Posterior vena cava (tissue), 2 donors: ENCODE measurements around the gene HYPK. TPM values are rescaled to one million over a fixed set of nuclear protein-coding genes. Genes with fewer than 3 reads are reported as not detected.
"Not testable (repeated sequence)": the region's sequence is repeated elsewhere in the genome, so short reads cannot be mapped to it uniquely, and the experiment has no call there.

Experiments used
- DNase-seq: peaks from one replicate; pipeline ENCODE4 v3.0.0-alpha.2; 2020; ENCODE audit warnings: low spot score
- intact Hi-C, 2 donors: fragments of 100-400 bp; cut with DNase I; formaldehyde crosslinking; loops; one replicate each; pipeline versions ENCODE4 v1.14.1 to v1.14.2; 2022 to 2023
- total RNA-seq, 2 donors: library from RNA; stranded (reverse); fragmentation: NEBNext Ultra II Directional; extraction: Animal tissue kit (Norgen Biotek cat#: 25700); gene quantifications; one replicate each; pipeline ENCODE4 v1.2.1, GENCODE V29; 2021
- donor health status: DM: yes; HTN: yes; CAD: no.
- donor health status: DM: yes; HTN: yes; CAD: no.

Gene HYPK
- total RNA-seq, 2 donors from 2014 or later: 11.3 to 11.9 TPM

GRCh38 chr15:43794269-43795037 is 5.9 kb upstream of the HYPK start:
- intact Hi-C loops: no loop called here
- DNase-seq: no peak

DNA sequence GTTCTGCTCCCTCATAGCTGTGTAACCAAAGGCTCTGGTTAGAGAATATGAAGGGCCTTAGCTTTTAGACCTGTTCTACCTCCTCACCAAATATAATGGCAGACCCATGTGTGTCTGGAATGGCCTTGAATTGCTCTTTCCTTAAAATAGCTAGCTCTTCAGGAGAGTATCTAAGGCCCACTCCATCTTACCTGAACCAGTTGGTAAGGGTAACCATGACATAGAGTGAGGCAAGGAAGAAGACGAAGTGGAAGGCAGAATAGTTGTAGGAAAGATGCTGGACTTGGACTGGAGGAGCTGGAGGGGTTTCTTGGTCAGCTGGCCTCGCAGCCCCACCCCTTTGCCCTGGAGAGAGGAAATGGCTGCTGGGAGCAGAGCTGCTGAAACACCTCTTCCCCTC is 5.2 kb upstream of the HYPK start:
- no peak for DNase-seq
- intact Hi-C loops: no loop called here

DNA sequence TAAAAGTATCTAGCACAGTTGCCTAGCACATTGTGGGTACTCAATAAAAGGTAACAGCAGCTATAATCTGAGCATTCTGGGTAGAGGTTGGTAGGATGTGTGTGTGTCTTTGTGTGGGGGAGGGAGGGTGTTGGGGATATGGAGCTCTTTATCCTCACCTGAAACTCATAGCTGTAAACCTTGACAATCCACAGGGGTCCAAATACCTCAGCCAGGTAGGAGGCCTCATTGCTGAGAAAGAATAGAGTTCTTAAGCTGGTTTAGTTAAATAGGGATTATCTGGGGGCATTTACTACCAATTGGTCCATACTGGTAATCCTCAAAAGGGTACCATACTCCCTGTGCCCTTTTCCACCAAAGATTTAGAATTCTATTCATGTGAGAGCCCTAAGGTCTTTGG is 4.4 kb upstream of the HYPK start:
- DNase-seq: no peak
- intact Hi-C loops: no loop called here

GRCh38 chr15:43796566-43796965 is 3.8 kb upstream of the HYPK start:
- intact Hi-C loops: no loop called here
- DNase-seq: no peak

DNA sequence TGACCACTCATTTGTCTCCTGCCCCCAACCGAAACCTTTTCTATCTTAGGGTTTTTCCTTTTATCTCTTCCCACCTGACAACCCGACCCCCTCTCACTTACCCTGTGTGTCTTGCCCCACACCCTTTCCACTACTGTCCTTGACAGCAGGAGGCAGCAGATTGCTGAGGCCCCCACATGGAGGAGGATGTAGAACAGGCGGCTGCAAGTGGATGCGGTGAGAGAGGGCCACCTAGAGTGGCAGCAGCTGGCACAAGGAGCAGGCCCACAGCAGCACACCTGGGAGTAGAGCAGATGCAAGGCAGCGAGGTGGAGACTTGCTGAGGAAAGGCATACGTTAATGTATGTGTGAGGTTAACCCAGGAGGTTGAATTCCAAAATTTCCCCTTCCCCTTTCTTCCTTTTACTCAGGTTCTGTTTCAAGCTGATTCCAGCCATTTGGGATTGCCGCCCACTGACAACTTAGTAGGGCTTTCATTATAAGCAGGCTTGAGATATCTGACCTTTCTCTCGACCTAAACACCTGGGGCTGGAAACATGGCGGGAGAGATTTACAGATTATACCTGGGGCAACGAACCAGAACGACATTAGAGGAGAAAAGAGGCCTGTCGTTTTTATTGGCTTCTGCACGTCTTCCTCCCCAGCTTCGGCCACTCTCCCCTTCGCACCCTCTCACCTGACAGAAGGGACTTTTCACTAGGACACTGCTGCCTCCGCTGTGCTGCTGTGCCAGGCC is 1.0 kb upstream of the HYPK start:
- intact Hi-C loops: no loop called here

GRCh38 chr15:43799945-43800285 is 484 bp upstream of the HYPK start, which contains the start of gene SERINC4:
SERINC4 (minus strand) TSS chr15:43800220; CDS start chr15:43799986, 234 bp downstream.
- DNase-seq: no peak
- intact Hi-C loops: no loop called here

More for the DNA sequence above, 1.0 kb upstream of the HYPK start:
- no peak for DNase-seq

- DNase-seq, intact Hi-C loops: not testable (repeated sequence)
Observed at GRCh38 chr15:43802676-43803075, 2.3 kb downstream of the HYPK start.

- intact Hi-C loops: loop anchor here in 1 of 2 donors (5.0 kb wide), 1 partner anchor 591 kb away; no protein-coding TSS in a partner anchor
Observed at GRCh38 chr15:43808435-43808950, 8.1 kb downstream of the HYPK start.

DNA sequence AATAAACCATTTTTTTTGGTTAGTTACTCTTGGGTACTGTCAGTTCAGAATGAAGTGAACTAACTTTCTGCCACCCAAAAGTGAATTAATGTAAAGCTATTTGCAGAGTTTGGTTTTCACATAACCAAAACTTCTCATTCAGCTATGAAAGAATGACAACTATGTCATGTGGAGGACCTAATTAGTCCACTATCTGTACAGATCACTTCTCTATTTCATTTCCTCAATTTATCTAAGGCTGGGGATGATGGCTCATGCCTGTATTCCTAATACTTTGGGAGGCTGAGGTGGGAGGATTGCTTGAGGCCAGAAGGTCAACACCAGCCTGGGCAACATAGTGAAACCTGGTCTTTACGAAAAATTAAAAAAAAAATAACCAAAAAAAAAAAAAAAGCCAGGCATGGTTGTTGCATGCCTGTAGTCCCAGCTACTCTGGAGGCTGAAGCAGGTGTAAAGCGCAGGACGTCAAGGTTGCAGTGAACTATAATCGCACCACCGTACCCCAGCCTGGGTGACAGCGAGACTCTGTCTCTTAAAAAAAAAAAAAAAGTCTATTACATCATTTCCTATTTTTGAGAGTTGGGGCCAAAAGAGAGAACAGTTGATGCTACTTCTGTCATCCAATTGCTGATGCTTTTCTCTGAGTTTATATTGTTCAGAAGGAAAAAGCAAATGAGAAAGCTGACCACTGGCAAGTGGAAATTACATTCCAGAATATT is 8.7 kb downstream of the HYPK start:
- intact Hi-C loops: loop anchor here in 1 of 2 donors (5.0 kb wide), 1 partner anchor 592 kb away; no protein-coding TSS in a partner anchor
- DNase-seq: no peak

More at GRCh38 chr15:43808435-43808950, 8.1 kb downstream of the HYPK start:
- no peak for DNase-seq

DNA sequence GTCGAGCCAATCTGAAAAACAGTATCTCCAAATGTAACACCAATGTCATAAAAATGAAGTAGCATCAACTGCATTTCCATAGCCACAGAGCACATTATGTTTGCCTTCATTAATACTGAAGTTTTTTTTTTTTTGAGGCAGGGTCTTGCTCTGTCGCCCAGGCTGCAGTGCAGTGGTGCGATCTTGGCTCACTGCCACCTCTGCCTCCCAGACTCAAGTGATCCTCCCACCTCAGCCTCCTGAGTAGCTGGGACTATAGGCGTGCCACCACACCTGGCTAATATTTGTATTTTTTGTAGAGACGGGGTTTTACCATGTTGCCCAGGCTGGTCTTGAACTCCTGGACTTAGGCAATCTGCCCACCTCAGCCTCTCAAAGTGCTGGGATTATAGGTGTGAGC is 14.7 kb downstream of the HYPK start:
- not testable (repeated sequence) for DNase-seq

DNA sequence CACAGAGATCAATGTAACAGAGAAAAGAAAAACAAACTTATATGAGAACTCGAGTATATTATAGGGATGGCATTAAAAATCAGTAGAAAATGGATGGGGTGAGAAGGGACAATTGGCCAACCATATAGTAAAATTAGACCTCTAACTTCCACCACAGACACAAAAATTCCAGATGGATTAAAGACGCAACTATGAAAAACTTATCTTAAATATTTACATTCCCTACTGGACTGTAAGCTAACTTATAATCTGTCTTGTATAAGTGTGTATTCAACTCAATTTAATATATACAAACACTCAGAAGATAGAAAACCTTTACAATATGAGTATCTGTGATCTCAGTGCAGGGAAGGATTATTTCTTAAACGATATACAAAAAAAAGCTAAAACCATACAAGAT is 21.1 kb downstream of the HYPK start:
- intact Hi-C loops: no loop called here

More for the DNA sequence above, 14.7 kb downstream of the HYPK start:
- intact Hi-C loops: not testable (repeated sequence)

DNA sequence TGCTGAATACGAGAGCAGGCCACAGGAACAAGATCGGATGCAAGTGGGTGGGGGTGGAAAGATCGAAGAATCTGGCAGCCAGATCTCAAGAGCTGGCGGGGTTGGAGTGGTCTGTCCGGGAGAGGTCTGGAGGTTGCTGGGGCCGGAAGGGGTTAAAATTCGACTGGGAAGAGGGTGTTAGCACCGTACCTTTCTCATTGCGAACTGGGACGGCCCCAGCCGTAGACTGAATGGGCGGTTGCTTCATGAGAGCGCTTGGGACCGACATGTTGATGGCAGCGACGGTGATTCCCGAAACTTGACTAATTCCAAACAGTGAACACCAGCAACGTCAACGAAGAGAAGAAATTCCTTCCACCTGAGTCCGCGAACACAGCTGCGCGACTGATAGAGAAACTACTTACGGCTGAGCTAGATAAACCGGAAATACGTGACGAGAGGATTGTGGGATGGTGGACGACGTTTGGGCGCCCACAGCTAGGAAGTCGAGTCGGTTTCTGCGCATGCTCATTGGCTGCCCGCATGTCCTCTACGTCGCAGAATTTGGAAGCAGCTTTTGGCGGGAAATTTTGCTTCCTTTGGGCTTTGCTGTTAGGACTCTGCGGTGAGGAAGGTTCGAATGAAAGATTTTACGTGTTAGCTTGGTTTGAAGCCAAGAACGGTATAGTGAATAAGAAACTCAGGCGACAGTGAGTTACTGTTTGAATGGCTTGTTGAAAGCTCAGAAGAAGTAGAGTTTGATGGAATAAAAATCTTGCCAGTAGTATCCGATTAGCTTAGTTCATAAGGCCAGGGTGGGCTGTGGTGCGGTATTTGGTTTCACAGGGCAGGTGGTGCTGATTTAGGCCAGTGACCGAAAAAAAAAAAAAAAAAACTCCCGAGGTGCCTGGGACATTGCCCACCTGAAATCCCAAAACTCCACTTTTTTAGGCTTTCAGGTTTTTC is 24.2 kb downstream of the HYPK start, which contains the start of gene MFAP1:
MFAP1 (minus strand) TSS at position 389 of the 945 bp plus-strand sequence; CDS start at position 268, 121 bp downstream.
- intact Hi-C loops: no loop called here
- DNase-seq: peak; percentile 97

More for the DNA sequence above, 21.1 kb downstream of the HYPK start:
- DNase-seq: no peak

DNA sequence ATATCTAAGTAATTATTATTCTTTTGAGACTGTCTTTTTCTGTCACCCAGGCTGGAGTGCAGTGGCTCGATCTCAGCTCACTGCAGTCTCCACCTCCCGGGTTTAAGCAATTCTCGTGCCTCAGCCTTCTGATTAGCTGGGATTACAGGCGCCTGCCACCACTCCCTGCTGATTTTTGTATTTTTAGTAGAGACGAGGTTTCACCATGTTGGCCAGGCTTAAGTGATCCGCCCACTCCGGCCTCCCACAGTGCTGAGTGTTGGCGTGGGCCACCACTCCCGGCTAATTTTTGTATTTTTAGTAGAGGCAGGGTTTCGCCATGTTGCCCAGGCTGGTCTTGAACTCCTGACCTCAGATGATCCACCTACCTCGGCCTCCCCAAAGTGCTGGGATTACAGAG is 24.9 kb downstream of the HYPK start:
- DNase-seq, intact Hi-C loops: not testable (repeated sequence)

DNA sequence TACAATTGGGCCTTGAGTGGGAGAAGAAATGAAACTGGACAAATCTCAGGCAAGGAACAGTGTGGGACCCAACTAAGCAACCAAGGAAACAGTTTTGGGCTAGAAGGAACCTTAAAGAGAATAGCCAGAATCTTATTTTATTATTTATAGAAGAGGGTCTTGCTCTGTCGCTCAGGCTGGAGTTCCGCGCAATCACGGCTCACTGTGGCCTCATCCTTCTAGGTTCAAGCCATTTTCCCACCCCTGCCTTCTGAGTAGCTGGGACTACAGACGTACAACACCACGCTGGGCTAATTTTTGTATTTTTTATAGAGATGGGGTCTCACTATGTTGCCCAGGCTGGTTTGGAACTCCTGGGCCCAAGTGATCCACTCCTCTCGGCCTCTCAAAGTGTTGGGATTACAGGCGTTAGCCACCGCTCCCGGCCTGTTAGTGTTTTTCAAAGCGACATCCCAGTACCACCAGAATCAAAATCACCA is 25.7 kb downstream of the HYPK start:
- DNase-seq: no peak
- intact Hi-C loops: no loop called here

DNA sequence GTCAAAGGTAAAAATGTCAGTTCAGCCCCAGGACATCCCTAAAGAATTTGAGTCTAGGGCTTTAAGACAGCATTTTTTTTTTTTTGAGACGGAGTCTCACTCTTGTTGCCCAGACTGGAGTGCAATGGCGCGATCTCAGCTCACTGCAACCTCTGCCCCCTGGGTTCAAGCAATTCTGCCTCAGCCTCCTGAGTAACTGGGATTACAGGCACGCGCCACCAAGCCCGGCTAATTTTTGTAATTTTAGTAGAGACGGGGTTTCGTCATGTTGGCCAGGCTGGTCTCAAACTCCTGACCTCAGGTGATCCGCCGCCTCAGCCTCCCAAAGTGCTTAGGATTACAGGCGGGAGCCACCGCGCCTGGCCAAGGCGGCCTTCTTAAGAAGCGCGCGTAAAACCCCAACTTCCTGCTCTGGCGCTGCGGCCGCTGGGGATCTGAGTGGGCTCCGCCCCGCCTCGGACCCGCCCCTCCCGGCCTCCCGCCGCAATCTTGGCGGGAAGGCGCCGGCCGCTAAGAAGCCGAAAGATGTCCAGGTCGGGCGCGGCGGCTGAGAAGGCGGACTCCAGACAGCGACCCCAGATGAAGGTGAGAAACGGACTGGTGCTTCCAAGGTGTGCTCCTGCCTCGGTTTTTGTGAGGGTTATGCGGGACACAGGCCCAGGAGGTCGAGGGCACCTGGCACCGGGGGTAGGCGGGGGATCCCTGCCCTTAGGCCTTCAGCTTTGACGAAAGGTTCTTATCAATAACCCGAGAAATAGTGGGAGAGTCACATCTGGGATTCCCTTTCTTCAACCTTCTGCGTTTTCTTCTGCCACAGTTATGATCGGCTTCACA is 26.3 kb downstream of the HYPK start, which contains the start of gene WDR76:
WDR76 (plus strand) TSS at position 495 of the 834 bp plus-strand sequence; CDS start at position 526, 31 bp downstream.
- intact Hi-C loops: no loop called here
- DNase-seq: peak; percentile 95

DNA sequence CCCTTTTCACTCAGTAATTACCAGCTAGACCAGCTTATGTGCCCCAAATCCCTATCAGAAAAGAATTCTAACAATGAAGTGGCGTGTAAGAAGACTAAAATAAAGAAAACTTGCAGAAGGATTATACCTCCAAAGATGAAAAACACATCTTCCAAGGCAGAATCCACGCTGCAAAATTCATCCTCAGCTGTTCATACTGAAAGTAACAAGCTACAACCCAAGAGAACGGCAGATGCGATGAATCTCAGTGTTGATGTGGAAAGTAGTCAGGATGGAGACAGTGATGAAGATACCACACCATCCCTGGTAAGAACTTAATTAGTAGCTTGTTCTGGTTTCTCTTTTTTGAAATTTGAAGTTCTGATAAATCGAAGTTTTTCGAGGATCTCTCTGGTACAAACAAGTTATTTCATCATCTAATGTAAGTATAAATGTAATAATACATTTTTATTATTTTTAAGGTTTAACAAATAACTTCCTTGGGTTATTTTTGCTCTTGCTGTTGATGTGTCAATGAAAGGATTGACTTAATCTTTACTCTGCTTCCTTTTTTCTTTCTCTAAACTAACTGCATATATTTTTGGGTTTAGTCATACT is 27.8 kb downstream of the HYPK start:
- intact Hi-C loops: no loop called here
- no peak for DNase-seq
